Skeletal muscle satellite cell (primary cell): ENCODE data around the gene LYSMD3. TPM values are rescaled to one million over a fixed set of nuclear protein-coding genes. Genes with fewer than 3 reads are reported as not detected.
"Not testable (repeated sequence)": the region's sequence is repeated elsewhere in the genome, so short reads cannot be mapped to it uniquely, and the experiment has no call there.

ENCODE experiments used
- H3K27me3 ChIP-seq: 2 replicates; pipeline ENCODE4 v1.7.0; 2013; ENCODE audit warnings: low read length; ENCODE audit not compliant: control insufficient read depth, insufficient read depth
- H3K36me3 ChIP-seq: 2 replicates; pipeline ENCODE4 v1.7.0; 2013; ENCODE audit warnings: mild to moderate bottlenecking, control low read depth, low read length; ENCODE audit not compliant: insufficient read depth
- H3K4me1 ChIP-seq: 2 replicates; pipeline ENCODE4 v1.7.0; 2013; ENCODE audit warnings: low read length; ENCODE audit not compliant: control insufficient read depth, insufficient read depth
- H3K4me2 ChIP-seq: 2 replicates; pipeline ENCODE4 v1.7.0; 2013; ENCODE audit warnings: mild to moderate bottlenecking, low read length
- H3K4me3 ChIP-seq: 2 replicates; pipeline ENCODE4 v1.7.0; 2013; ENCODE audit warnings: low read length
- H3K9ac ChIP-seq: 2 replicates; pipeline ENCODE4 v1.7.0; 2013; ENCODE audit warnings: mild to moderate bottlenecking, low read depth, low read length, moderate library complexity
- H3K9me3 ChIP-seq: replicated peaks from 2 replicates; pipeline ENCODE4 v1.7.0; 2013; ENCODE audit warnings: mild to moderate bottlenecking, control low read depth, low read length
- total RNA-seq: library from RNA; depleted of rRNA; stranded (reverse); fragments of >200 nt; gene quantifications from 2 replicates; pipeline ENCODE4 v1.2.3, GENCODE V29; 2012; rRNA removed

Gene LYSMD3
- 14.0 and 16.7 TPM in 2 replicates for total RNA-seq

DNA sequence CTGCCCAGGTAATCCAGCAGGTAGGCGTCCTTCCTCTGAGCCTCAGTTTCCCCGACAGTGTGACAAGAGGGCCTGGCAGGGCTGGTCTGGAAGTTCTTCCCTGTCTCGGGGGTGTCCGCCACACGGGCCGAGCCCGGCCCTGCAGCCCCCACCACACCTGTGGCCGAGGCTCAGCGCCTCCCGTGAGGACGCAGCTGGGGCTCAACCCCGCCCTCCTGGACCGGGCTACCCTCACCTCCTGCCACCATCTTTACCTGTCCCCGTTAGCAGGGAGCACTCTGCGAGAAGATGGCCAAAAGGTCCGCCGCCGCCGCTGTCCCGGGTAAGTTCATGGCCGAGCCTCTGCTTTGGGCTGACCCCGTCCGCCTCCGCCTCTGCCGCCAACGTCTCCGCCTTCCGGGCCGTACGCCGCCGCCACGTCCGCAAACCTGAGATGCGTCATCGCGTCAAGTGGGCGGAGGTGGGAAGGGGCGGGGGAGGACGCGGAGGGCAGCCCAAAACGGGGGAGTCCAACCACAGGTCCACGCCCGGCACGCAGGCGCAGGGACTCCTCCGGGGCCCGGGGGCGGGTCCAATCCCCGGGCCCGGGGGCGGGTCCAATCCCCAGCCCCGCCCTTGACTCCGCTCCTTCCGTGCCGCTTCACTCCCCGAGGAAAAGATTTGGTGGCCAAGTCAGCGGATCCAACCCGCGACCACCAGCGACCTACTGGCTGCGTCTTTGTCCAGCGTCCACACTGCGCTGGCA lies at the start of gene LYSMD3:
Gene LYSMD3, minus strand, starts transcription at position 391 of the 745 bp plus-strand sequence. CDS start 4,295 bp downstream, outside the sequence.
- H3K27me3 ChIP-seq, result peaks cover 25% of the 10 kb centered on the region
- peak within 1 kb of the TSS; percentile 91 for H3K9ac ChIP-seq
- H3K4me3 ChIP-seq, result peak within 1 kb of the TSS; percentile 89
- H3K9me3 ChIP-seq, result no peaks in the 10 kb centered on the region
- H3K4me2 ChIP-seq, result peak within 1 kb of the TSS; percentile 95
- peaks cover 25% of the 10 kb centered on the region for H3K4me1 ChIP-seq
- H3K36me3 ChIP-seq, result peaks cover 8% of the 10 kb centered on the region

DNA sequence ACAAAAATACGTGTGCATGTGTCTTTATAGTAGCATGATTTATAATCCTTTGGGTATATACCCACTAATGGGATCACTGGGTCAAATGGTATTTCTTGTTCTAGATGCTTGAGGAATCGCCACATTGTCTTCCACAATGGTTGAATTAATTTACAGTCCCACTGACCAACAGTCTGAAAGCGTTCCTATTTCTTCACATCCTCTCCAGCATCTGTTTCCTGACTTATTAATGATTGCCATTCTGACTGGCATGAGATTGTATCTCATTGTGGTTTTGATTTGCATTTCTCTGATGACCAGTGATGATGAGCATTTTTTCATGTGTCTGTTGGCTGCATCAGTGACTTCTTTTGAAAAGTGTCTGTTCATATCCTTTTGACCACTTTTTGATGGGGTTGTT lies 47.2 kb upstream of the LYSMD3 start:
- not testable (repeated sequence) for H3K4me2 ChIP-seq, H3K9me3 ChIP-seq

DNA sequence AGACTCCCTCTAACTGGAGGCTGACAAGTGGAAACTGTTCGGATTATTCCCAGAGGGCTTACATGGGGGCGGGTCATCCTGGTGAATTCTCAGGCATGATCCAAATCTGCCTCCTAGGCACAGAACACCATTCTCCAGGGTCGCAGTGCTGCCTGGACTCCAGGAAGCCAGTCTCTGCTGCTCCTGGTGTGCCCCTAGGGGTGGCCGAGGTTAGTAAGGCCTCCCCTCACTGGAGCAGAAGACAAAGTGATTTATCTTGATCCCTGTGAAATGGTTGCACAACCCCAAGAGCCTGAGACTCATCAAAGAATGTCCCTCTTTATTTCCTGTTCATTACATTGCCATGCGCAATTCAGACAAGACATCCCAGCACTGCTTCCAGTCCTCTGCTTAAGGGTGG lies 46.3 kb upstream of the LYSMD3 start:
- no peak overlapping the region for H3K4me2 ChIP-seq
- H3K36me3 ChIP-seq, result no peaks in the 10 kb centered on the region
- no peaks in the 10 kb centered on the region for H3K9me3 ChIP-seq
- no peak overlapping the region for H3K4me3 ChIP-seq
- H3K9ac ChIP-seq, result no peak overlapping the region
- peaks cover 12% of the 10 kb centered on the region for H3K27me3 ChIP-seq
- H3K4me1 ChIP-seq, result no peaks in the 10 kb centered on the region

More for the DNA sequence above, 47.2 kb upstream of the LYSMD3 start:
- not testable (repeated sequence) for H3K27me3 ChIP-seq, H3K4me1 ChIP-seq, H3K36me3 ChIP-seq, H3K4me3 ChIP-seq, H3K9ac ChIP-seq

DNA sequence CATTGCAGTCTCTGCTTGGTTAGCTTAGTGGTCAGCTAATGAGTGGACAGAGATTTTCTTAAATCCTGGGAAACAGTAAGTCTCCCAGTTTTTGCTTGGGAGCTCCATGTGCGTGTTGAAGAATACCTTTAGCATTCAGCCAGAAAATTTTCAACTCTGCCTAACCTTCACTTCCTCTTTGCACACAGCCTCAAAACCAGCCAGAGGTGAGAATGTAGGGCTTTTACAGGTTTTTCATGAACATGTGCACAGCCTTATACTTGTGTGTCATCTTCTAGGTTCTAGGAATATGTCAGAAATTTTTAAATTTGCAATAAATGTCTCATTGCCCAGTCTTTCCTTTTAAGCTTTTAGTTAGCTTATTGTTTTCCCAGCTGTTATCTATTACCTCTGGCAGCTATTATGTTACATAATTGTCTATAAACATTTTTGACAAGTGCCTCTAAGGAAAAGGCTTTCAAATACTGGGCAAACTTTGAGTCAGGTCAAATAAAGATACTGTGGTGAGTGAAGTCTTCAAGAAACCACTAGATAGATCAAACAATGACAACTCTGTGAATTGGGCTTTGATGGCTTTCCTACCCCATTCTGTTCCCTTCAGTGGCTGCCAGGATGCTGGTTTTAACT lies 41.9 kb upstream of the LYSMD3 start:
- Histone ChIP-seq H3K9ac (no peak overlapping the region), H3K36me3 (no peaks in the 10 kb centered on the region), H3K4me3 (no peak overlapping the region)

DNA sequence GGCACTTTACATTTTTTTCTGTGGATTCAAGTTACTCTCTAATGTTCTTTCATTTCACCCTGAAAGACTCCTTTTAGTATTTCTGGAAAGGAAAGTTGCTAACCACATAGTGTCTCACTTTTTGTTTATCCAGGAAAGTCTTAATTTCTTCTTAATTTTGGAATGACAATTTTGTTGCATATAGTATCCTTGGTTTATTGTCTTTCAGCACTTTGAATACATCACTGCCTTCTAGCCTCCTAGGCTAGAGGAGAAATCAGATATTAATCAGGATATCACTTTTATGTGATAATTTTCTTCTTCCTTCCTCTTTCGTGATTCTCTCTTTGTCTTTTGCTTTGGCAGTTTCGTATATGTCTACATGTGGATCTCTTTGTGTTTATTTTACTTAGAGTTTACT lies 40.6 kb upstream of the LYSMD3 start:
- Histone ChIP-seq H3K27me3 (peaks cover 20% of the 10 kb centered on the region), H3K4me1 (no peaks in the 10 kb centered on the region), H3K4me2 (no peak overlapping the region), H3K36me3 (no peaks in the 10 kb centered on the region), H3K9ac (no peak overlapping the region), H3K4me3 (no peak overlapping the region), H3K9me3 (no peaks in the 10 kb centered on the region)

More for the DNA sequence above, 41.9 kb upstream of the LYSMD3 start:
- Histone ChIP-seq H3K27me3 (peaks cover 20% of the 10 kb centered on the region), H3K4me1 (no peaks in the 10 kb centered on the region), H3K9me3 (no peaks in the 10 kb centered on the region), H3K4me2 (no peak overlapping the region)

DNA sequence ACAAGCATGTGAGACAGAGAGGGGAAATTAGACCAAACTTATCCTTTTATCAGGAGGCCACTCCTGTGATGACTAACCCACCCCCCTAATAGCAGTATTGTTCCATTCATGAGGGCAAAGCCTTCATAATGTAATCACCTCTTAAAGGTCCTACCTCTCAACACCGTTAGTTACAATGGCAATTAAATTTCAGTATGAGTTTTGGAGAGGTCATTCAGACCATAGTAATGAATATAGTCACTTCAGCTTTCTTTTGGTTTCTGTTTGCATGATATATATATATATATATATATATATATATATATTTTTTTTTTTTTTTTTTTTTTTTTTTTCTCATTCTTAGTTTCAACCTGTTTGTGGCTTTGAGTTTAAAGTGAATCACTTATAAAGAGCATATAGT lies 39.7 kb upstream of the LYSMD3 start:
- Histone ChIP-seq H3K4me1 (no peaks in the 10 kb centered on the region), H3K4me2 (no peak overlapping the region), H3K27me3 (peaks cover 21% of the 10 kb centered on the region), H3K4me3 (no peak overlapping the region), H3K9ac (no peak overlapping the region), H3K9me3 (no peaks in the 10 kb centered on the region), H3K36me3 (no peaks in the 10 kb centered on the region)

DNA sequence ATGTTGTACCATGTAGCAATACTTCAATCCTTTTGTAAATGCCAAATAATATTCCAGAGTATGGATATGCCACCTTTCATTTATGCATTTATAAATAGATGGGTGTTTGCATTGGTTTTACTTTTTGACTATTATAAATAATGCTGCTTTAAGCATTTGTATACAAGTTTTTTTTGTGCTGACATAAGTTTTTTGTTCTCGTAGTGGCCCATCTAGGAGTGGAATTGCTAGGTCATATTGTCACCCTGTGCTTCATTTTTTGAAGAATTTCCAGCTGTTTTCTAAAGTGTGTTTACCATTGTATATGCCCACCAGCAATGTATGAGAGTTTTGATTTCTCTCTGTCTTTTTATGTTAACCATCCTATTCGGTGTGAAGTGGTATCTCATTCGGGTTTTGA lies 36.1 kb upstream of the LYSMD3 start:
- Histone ChIP-seq H3K36me3 (no peaks in the 10 kb centered on the region), H3K9me3 (no peaks in the 10 kb centered on the region), H3K9ac (no peak overlapping the region), H3K4me2 (no peak overlapping the region), H3K4me1 (no peaks in the 10 kb centered on the region), H3K4me3 (no peak overlapping the region), H3K27me3 (peaks cover 39% of the 10 kb centered on the region)

DNA sequence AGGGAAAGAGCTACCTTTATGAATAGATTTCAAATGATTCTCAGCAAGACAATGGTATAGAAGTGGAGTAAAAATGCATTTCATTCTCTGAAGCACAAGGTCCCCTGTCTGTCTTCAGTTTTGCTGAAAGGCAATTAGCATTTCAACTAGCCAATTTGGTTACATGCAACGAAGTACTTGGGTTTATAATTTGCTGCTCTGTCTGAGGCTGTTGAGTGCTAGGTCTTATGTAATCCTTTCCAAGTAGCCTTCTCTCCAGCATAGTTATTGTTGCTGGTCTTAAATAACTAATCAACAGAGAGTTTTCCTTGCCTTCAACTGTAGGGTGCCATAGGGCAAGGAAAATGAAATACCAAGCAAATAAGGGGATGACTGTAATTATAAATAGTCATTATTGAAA lies 33.7 kb upstream of the LYSMD3 start:
- Histone ChIP-seq H3K9me3 (no peaks in the 10 kb centered on the region), H3K27me3 (peaks cover 53% of the 10 kb centered on the region), H3K36me3 (no peaks in the 10 kb centered on the region), H3K4me3 (no peak overlapping the region), H3K4me2 (no peak overlapping the region), H3K9ac (no peak overlapping the region), H3K4me1 (peaks cover 9% of the 10 kb centered on the region)

DNA sequence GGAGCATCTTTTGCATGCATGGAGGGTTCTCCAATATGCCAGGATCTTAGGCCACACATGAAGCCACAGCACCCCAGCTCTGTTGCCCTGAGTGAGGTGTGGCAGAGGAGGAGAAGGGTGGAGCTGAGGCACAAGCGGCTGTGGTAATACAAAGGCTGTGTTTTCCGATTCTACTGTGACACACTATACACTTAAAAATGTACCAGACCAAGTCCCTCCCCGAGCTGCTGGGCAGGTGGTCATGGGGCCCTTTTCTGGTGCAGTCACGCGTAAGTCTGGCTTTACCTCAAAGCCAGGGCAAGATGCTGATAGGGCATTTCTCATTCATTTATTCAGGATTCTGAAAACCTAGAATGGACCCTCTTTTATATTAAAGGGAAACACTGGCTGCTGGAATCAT lies 33.0 kb upstream of the LYSMD3 start:
- H3K4me3 ChIP-seq, result no peak overlapping the region
- H3K36me3 ChIP-seq, result no peaks in the 10 kb centered on the region
- H3K4me2 ChIP-seq, result no peak overlapping the region
- H3K4me1 ChIP-seq, result peaks cover 9% of the 10 kb centered on the region
- no peaks in the 10 kb centered on the region for H3K9me3 ChIP-seq
- H3K9ac ChIP-seq, result no peak overlapping the region
- H3K27me3 ChIP-seq, result peaks cover 61% of the 10 kb centered on the region

DNA sequence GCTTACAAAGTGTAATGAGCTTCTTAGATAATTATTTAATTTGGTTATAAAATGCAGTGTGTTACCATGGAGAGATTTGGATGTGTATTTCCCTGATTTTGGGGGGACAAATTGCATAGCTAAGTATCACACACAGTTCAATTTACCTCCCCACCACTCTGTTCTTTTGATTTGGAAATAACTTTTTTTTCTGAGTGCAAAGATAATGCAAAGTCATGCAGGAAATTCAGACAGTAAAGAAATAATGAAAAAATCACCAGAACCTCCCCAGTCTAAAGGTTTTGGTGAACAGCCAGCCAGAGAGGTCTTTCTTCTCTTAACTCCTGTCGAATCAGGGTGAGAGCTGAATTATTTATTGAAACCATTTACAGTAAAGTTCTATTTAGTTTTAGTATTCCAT lies 32.4 kb upstream of the LYSMD3 start:
- Histone ChIP-seq H3K27me3 (peaks cover 64% of the 10 kb centered on the region), H3K4me1 (peaks cover 9% of the 10 kb centered on the region), H3K36me3 (no peaks in the 10 kb centered on the region), H3K4me2 (no peak overlapping the region), H3K9ac (no peak overlapping the region), H3K4me3 (no peak overlapping the region), H3K9me3 (no peaks in the 10 kb centered on the region)

DNA sequence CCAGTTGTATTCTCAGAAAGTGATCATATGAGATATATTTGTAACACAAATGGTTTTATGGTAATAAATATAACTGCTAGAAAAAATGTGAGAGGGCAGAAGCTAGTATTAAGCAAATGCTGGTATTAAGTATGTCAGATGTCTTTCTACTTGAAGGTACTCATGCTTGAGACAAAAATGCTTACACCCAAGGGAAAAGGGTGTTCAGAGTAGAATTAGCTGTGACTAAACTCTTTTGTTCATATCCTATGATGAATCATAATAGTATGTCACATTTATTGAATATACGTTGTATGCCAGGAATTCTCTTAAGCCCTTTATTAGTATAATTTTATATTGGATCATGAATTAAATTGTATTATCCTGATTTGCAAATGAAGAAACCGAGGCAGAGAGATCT lies 31.4 kb upstream of the LYSMD3 start:
- no peaks in the 10 kb centered on the region for H3K36me3 ChIP-seq
- H3K9me3 ChIP-seq, result no peaks in the 10 kb centered on the region
- no peak overlapping the region for H3K4me3 ChIP-seq
- H3K27me3 ChIP-seq, result peaks cover 72% of the 10 kb centered on the region
- H3K9ac ChIP-seq, result no peak overlapping the region
- peaks cover 9% of the 10 kb centered on the region for H3K4me1 ChIP-seq
- no peak overlapping the region for H3K4me2 ChIP-seq
